Suprapubic skin (tissue), 4 donors: ENCODE results near the gene KAZN. TPM values are rescaled to one million over a fixed set of nuclear protein-coding genes. Genes with fewer than 3 reads are reported as not detected.

Source experiments
- DNase-seq, 2 donors: peaks; one replicate each; pipeline ENCODE4 v3.0.0-alpha.2; 2019; ENCODE audit warnings: low spot score in 2 of 2
- H3K27ac ChIP-seq: fragments of 200-600 bp; sonication (generic); one replicate; pipeline ENCODE4 v1.5.1; 2019
- H3K27me3 ChIP-seq: fragments of 200-600 bp; sonication (generic); one replicate; pipeline ENCODE4 v1.5.1; 2019
- H3K36me3 ChIP-seq: fragments of 200-600 bp; sonication (generic); one replicate; pipeline ENCODE4 v1.5.1; 2019
- H3K4me1 ChIP-seq: fragments of 200-600 bp; sonication (generic); one replicate; pipeline ENCODE4 v1.5.1; 2019
- H3K4me3 ChIP-seq: fragments of 200-600 bp; sonication (generic); one replicate; pipeline ENCODE4 v1.5.1; 2019; ENCODE audit warnings: mild to moderate bottlenecking
- H3K9me3 ChIP-seq: fragments of 200-600 bp; sonication (generic); one replicate; pipeline ENCODE4 v1.5.1; 2019
- EP300 ChIP-seq: sonication (generic); formaldehyde crosslinking; IDR thresholded peaks from one replicate; pipeline ENCODE4 v1.6.1; 2017; ENCODE audit warnings: antibody characterized with exemption
- POLR2A ChIP-seq, 2 donors: fragments of 450-650 bp; IDR thresholded peaks; one replicate each; pipeline ENCODE4 v1.6.1; 2017; ENCODE audit warnings: antibody characterized with exemption in 2 of 2, mild to moderate bottlenecking in 2 of 2, moderate library complexity in 2 of 2
- POLR2AphosphoS5 ChIP-seq, 3 donors: sonication (generic); formaldehyde crosslinking; IDR thresholded peaks; one replicate each; pipeline ENCODE4 v1.6.1; 2017; ENCODE audit warnings: antibody characterized with exemption in 3 of 3
- WGBS: methylation state at CpG from one replicate; pipeline ENCODE4 v1.1.5; 2018; 5-methylcytosine and 5-hydroxymethylcytosine counted together
- total RNA-seq, 4 donors: library from RNA; depleted of rRNA; stranded (reverse); fragments of >200 nt; gene quantifications; one replicate each; pipeline ENCODE4 v1.1.0, GENCODE V29; 2016
- TF ChIP-seq, protein P1 (sequence below), 2 donors: fragments of 200-600 bp in 1 of 2; fragments of 450-650 bp in 1 of 2; sonication (generic) in 1 of 2; IDR thresholded peaks; one replicate each; pipeline ENCODE4 v1.5.1; 2016 to 2019; ENCODE audit warnings: antibody characterized with exemption in 2 of 2, mild to moderate bottlenecking in 1 of 2, moderate library complexity in 1 of 2

KAZN gene
- total RNA-seq, 4 donors from 2014 or later: 29.2 to 37.5 (median 31.7) TPM

DNA sequence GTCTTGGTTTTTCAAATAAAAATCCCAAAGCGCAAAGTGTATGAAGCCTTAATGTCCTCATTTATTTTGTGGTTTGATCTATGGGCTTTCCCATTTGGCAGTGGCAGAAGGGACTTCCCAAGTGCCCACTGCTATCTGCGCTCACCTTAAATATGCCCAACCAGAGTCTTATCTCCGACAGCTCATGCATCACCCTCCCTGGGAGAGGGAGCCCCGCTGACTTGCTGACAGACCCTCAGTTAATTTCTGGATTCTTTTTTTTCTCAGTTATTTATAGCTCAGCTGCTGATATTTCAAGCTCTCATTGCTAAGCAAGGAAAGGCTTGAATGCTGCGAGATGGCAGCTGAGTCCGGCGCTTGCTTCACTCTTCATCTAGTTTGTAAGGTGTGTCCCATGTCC is 19.3 kb downstream of the KAZN start:
- DNase-seq: no peak
- no peak overlapping the region for H3K4me3 ChIP-seq
- no peak overlapping the region for H3K27ac ChIP-seq
- H3K4me1 ChIP-seq: no peaks in the 10 kb centered on the region
- H3K36me3 ChIP-seq: no peaks in the 10 kb centered on the region
- H3K27me3 ChIP-seq: no peaks in the 10 kb centered on the region
- TF ChIP-seq POLR2AphosphoS5 (IDR thresholded peaks at IDR 0.05) (no peak), EP300 (no peak)
- TF ChIP-seq, protein P1, sequence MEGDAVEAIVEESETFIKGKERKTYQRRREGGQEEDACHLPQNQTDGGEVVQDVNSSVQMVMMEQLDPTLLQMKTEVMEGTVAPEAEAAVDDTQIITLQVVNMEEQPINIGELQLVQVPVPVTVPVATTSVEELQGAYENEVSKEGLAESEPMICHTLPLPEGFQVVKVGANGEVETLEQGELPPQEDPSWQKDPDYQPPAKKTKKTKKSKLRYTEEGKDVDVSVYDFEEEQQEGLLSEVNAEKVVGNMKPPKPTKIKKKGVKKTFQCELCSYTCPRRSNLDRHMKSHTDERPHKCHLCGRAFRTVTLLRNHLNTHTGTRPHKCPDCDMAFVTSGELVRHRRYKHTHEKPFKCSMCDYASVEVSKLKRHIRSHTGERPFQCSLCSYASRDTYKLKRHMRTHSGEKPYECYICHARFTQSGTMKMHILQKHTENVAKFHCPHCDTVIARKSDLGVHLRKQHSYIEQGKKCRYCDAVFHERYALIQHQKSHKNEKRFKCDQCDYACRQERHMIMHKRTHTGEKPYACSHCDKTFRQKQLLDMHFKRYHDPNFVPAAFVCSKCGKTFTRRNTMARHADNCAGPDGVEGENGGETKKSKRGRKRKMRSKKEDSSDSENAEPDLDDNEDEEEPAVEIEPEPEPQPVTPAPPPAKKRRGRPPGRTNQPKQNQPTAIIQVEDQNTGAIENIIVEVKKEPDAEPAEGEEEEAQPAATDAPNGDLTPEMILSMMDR (IDR thresholded peaks at IDR 0.05): no peak
- H3K9me3 ChIP-seq: no peaks in the 10 kb centered on the region
- WGBS: 89% methylated on average over 7 of the region's 7 CpGs

DNA sequence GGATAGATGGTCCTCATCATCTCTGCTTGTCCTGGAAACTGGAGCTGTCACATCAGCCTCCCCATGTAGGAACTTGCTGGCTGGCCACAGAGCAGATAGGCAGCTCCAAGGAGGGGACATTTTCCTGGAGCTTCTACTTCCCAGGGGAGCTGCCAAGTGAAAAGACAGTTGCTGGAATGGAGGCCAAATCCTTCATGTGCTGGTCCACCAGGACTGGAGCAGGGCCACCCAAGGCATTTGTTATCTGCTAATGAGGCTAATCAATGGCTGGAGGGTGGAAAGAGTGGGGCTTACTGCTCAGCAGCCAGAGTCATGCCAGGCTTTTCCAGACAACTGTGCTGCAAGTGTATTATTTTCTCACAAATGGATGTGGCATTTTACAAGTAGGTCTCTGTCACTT is 22.5 kb downstream of the KAZN start:
- no peaks in the 10 kb centered on the region for H3K4me1 ChIP-seq
- no peak for DNase-seq
- H3K27me3 ChIP-seq: no peaks in the 10 kb centered on the region
- H3K27ac ChIP-seq: no peak overlapping the region
- H3K9me3 ChIP-seq: no peaks in the 10 kb centered on the region
- TF ChIP-seq EP300 (no peak), POLR2AphosphoS5 (IDR thresholded peaks at IDR 0.05) (no peak), POLR2A (IDR thresholded peaks at IDR 0.05) (no peak)
- TF ChIP-seq, protein P1 (IDR thresholded peaks at IDR 0.05): no peak
- no peaks in the 10 kb centered on the region for H3K36me3 ChIP-seq
- H3K4me3 ChIP-seq: no peak overlapping the region

DNA sequence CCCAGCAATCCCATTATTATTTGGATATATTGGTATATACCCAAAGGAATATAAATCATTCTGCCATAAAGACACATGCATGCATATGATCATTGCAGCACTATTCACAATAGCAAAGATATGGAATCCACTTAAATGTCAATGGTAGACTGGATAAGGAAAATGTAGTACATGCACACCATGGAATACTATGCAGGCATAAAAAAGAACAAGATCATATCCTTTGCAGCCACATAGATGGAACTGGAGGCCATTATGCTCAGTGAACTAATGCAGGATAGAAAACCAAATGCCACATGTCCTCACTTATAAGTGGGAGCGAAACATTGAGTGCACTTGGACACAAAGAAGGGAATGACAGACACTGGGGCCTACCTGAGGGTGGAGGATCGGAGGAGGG is 24.6 kb downstream of the KAZN start:
- Histone ChIP-seq H3K9me3 (no peaks in the 10 kb centered on the region), H3K27me3 (no peaks in the 10 kb centered on the region), H3K4me1 (peaks cover 11% of the 10 kb centered on the region), H3K4me3 (no peak overlapping the region), H3K36me3 (no peaks in the 10 kb centered on the region), H3K27ac (no peak overlapping the region)
- TF ChIP-seq POLR2A (IDR thresholded peaks at IDR 0.05) (no peak), POLR2AphosphoS5 (IDR thresholded peaks at IDR 0.05) (no peak), EP300 (no peak)
- TF ChIP-seq, protein P1 (IDR thresholded peaks at IDR 0.05): no peak
- WGBS: 98% methylated on average over 2 of the region's 2 CpGs
- DNase-seq: no peak

DNA sequence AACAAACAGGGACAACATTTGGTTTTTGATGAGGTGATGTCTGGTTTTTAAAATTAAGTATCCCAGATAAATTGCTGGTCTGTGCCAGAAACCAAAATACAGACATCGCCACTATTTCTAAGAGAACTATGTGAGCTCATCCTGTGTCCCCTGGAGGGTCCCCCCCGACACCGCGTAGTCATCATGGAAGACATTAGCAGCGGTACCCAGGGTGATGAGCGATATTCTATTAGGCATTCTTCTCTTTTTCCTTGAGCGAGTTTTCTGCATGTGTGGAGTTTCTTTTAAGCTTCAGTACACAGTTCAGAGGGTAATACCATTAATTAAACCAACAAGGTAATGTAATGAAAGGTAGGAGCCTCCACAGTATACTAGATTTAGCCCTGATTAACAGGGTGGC is 26.5 kb downstream of the KAZN start:
- no peaks in the 10 kb centered on the region for H3K9me3 ChIP-seq
- H3K36me3 ChIP-seq: no peaks in the 10 kb centered on the region
- DNase-seq: peak in 1 of 2 donors; percentile 26
- TF ChIP-seq POLR2A (IDR thresholded peaks at IDR 0.05): no peak
- no peak for TF ChIP-seq EP300
- TF ChIP-seq, protein P1 (IDR thresholded peaks at IDR 0.05): no peak
- TF ChIP-seq POLR2AphosphoS5 (IDR thresholded peaks at IDR 0.05): no peak
- no peaks in the 10 kb centered on the region for H3K27me3 ChIP-seq
- H3K4me3 ChIP-seq: no peak overlapping the region
- peaks cover 11% of the 10 kb centered on the region for H3K4me1 ChIP-seq
- H3K27ac ChIP-seq: no peak overlapping the region
- 94% methylated on average over 7 of the region's 7 CpGs for WGBS

DNA sequence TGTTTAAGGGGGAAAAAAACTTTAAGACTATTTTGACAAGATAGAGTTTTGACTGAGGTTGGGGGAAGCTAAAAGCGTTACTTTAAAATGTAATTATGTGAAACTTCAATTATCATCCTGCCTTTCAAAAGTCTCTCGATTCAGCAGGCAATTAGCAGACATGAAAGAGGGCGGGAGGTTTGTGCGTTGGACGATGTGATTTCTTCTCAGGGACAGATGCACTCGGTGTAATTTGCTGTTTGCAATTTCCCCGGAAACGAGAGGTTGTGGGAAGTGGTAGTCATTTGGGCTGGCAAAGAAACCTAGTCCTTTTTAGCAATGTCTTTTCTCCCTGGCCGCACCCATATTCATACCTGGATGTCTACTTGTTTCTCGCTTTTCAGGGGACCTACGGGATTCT is 27.1 kb downstream of the KAZN start:
- H3K4me3 ChIP-seq: no peak overlapping the region
- H3K27ac ChIP-seq: no peak overlapping the region
- peak in 1 of 2 donors; percentile 41 for DNase-seq
- no peaks in the 10 kb centered on the region for H3K9me3 ChIP-seq
- peaks cover 11% of the 10 kb centered on the region for H3K4me1 ChIP-seq
- WGBS: 81% methylated on average over 11 of the region's 11 CpGs
- no peak for TF ChIP-seq EP300
- TF ChIP-seq POLR2AphosphoS5 (IDR thresholded peaks at IDR 0.05): no peak
- no peak for TF ChIP-seq POLR2A (IDR thresholded peaks at IDR 0.05)
- TF ChIP-seq, protein P1 (IDR thresholded peaks at IDR 0.05): no peak
- no peaks in the 10 kb centered on the region for H3K27me3 ChIP-seq
- no peaks in the 10 kb centered on the region for H3K36me3 ChIP-seq
